ENCODE measurements around the gene SYNPO.

SYNPO gene, protein sequence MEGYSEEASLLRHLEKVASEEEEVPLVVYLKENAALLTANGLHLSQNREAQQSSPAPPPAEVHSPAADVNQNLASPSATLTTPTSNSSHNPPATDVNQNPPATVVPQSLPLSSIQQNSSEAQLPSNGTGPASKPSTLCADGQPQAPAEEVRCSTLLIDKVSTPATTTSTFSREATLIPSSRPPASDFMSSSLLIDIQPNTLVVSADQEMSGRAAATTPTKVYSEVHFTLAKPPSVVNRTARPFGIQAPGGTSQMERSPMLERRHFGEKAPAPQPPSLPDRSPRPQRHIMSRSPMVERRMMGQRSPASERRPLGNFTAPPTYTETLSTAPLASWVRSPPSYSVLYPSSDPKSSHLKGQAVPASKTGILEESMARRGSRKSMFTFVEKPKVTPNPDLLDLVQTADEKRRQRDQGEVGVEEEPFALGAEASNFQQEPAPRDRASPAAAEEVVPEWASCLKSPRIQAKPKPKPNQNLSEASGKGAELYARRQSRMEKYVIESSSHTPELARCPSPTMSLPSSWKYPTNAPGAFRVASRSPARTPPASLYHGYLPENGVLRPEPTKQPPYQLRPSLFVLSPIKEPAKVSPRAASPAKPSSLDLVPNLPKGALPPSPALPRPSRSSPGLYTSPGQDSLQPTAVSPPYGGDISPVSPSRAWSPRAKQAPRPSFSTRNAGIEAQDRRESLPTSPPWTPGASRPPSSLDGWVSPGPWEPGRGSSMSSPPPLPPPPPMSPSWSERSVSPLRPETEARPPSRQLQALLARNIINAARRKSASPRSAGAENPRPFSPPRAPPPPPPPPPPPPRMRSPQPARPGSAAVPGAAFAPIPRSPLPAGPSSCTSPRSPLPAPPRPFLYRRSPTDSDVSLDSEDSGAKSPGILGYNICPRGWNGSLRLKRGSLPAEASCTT

GRCh38 chr5:150640311-150641005, at the start of gene SYNPO:
Gene SYNPO (plus strand): TSS chr5:150640660. CDS start chr5:150648276, 7,616 bp downstream.
- no peak for DNase-seq (ENCODE audit: low read depth in 2 of 2)

DNA sequence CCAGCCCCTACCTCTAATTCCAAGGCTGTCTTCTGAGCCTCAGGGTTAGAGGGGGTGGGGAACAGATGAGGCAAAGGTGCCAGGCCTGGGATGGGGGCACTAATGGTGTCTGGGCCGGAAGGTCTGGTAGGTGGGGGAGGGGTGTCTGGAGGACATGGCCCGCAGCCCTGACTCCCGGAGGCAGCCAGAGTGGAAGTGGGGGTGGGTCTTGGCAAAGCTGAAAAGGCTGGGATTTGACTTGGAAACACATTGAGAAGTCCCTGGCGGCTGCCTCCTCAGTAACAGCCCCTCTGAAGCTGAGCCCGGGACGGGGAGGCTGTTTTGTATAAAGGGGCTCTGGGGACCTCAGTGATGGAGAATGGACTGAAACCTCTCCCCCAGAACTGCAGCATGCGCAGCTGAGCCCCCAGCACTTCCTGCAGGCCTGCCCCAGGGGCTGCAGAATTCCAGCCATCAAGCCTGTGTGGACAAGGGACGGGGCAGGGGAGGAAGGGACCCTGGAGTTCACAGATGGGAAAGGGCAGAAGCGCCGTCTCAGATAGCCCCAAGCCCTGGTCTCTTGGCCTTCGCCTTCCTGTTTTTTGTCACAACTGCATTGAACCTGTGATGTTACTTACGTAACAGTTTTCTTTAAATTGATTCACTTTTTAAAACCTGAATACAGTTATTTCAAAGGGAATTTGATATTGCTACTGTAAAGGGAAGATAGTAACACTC, 49.3 kb upstream of the SYNPO start:
- DNase-seq (ENCODE audit: low read depth in 2 of 2) = no peak

DNA sequence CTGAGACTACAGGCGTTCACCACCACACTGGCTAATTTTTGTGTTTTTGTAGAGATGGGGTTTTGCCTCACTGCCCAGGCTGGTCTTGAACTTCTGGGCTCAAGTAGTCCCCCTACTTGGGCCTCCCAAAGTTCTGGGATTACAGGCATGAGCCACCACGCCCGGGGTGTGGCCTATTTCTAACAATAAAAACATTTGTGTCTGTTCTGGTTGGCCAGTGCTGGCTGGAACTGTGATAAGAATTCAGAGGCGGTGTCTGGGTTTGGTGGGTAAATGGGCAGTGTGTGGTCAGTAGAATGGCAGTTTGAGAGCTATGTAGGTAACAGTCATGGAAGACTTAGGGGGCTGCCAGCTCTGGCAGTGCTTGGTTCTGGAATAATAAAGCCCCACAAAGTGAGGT, 46.9 kb upstream of the SYNPO start:
- no peak for DNase-seq (ENCODE audit: low read depth in 2 of 2)

GRCh38 chr5:150593996-150594395, 46.5 kb upstream of the SYNPO start:
- no peak for DNase-seq (ENCODE audit: low read depth in 2 of 2)

GRCh38 chr5:150595466-150596031, 44.9 kb upstream of the SYNPO start:
- no peak for DNase-seq (ENCODE audit: low read depth in 2 of 2)

DNA sequence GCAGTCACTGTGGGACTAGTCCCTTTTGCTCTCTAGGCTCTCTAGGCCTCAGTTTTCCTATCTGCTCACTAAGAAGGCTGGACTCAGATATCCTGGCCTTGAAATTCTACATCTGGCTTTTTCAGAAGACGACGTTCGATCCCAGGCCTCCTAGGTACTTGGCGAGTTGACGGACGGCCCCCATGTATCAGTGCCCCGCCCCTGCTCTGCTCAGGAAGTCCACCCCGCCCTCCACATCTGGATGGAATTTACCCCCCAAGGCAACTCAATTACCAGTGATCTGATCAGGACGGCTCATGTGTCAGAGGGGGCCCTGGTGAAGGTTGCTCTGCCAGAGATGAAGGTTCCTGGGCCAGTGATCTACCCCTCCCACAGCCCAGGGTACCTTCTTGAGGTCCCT, 44.1 kb upstream of the SYNPO start:
- no peak for DNase-seq (ENCODE audit: low read depth in 2 of 2)

- no peak for DNase-seq (ENCODE audit: low read depth in 2 of 2)
These were observed 43.6 kb upstream of the SYNPO start for GRCh38 chr5:150596826-150597225.

DNA sequence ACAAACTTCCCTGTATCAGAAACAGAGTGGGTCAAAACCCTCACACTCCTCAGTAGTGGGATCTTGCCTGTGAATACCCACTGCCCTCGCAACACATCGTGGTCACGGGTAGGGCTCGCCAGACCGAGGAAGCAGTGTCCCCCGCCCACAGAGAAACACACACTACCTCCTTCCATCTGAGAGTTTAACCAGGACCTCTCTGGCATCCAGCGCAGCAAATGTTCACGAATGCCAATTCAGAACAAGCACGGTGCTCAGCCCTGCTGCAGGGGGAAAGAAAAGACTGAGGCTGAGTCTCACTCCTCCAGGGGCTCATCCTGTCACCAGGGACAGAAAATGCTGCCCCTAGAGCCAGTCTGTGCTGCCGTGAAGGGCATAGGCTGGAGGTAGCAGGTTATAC, 42.5 kb upstream of the SYNPO start:
- DNase-seq (ENCODE audit: low read depth in 2 of 2) = no peak

DNA sequence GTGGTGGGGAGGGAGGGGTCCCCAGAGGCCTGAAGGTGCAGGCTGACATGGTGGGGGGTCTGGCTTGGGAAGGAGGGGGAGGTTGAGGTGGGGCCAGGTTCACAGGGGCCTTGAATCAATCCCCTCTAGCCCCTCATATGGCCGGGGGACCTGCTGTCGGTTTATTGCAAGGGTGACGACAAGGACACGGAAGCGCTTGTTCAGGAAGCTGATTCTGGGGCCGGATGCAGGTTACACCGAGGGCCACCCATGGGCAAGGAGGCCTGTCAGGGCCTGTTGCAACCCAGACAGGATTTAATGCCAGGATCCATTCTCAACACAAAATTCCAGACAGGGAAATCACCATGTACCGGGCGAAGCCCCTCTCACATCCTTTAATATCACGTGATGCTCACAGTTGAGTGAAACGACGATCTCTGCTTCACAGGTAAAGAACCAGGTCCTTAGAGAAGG, 41.6 kb upstream of the SYNPO start:
- no peak for DNase-seq (ENCODE audit: low read depth in 2 of 2)

DNA sequence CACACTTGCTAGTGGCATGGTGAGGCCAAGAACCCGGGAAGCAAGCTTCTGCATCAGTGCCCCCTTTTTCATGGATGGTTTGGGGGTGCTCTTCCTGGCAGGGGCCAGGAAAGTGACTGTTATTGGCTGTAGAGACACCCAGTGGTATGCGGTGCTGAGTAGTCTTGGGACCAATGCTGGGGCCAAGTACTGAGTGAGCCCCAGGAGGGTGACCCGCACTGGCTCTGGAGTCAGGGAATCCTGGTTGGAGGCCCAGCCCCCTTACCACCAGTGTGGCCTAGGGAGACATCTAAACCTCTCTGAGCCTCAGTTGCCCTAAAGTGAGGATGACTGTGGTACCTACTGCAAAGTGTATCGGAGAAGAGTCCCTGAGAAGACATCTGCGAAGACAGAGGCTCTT, 41.2 kb upstream of the SYNPO start:
- no peak for DNase-seq (ENCODE audit: low read depth in 2 of 2)

- DNase-seq (ENCODE audit: low read depth in 2 of 2) = no peak
These were observed 40.4 kb upstream of the SYNPO start for GRCh38 chr5:150599917-150600511.

DNA sequence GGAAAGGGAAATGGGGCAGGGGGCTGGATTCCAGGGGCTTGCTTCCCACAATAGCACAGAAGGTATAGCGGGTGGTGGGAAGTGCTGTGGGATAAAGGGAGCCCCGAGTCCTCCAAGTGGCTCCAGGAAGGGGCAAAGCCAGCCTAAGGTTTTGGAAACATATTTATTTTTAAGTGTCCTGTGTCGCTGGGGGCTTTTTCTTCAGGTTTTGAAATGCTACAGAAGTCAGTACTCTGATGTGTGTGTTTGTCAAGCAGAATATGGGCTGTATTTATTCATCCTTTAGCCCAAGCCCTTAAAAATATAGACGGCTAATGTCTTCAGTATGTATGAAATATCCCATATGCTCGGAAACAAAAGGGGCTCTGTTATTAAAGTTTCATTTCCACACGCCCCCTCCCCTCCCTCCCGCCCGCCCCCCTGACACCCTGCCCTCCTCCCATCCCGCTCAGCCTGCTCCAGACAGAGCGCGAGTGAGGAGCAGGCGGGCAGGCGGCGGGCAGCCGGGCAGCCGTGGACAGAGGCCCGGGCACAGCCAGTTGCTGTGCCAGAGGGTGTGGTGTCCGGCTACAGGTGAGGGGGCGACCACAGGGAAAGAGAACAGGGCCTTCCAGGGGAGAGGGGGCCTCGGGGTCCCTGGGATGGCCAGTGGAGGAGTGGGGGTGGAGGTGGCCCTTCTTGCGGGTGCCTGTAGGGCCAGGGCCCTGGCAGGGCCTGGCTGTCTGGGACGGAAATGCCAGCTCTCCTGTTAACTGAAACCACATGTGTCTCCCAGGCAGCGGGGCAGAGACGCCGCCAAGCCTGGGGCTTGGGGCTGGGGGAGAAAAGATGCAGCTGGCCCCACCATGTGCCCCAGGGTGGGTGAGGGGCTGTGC, 39.6 kb upstream of the SYNPO start:
- DNase-seq (ENCODE audit: low read depth in 2 of 2) = no peak

DNA sequence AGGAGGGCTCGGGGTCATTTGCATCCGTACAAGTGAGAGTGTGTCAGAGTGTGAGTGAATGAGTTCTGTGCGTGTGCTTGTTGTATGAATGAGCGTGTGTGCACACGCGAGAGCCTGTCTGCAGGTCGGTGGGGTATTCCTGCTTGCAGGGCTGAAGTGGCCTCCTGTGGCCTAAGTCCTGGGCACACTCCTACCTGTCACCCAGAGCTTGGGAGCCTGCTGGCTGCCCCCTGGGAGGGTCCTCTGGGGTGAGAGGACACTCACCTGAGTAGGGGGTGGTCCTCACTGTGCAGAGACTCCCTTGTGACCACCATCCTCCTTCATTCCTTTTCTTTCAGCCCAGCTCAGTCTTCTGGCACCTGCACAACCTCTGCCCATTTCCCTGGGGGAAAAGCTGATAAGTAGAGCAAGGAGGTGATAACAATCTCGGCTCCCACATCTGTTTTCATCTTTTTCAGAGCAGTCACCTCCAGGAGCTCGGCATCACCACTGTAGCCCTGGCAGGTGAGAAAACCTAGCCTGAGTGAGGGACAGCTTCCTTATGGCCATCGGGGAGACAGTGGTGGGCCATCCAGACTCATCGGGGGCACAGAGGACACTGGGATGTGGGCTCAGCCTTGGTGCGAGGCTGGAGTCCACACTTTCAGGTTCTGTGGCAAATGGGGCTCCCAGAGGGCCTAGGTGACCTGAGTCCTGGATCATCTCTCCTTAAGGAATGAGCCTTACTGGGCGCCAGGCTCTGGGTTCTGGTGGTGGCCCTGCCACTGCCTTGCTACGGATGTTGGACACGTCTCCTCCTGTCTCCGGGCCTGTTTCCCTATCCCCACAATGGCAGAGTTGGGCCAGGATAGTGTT, 38.7 kb upstream of the SYNPO start:
- no peak for DNase-seq (ENCODE audit: low read depth in 2 of 2)

DNA sequence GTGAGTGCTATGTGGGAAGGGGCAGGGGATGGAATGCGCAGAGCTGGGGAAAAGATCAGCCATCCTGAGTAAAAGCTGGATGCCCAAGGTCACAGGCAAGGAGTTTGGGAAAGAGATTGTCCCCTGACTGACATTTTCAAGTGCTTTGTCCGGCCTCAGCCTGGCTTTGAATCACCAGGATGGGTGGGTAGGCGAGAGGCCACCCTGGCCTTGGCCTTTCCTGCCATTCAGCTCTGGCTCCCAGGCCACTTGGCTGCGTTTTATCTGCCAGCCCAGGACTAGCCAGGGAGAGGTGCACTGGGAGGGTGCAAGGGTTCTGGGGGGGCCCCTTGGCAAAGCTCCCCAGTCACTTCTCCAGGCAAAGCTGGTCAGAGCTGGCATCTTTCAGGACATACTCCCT, 37.4 kb upstream of the SYNPO start:
- DNase-seq (ENCODE audit: low read depth in 2 of 2) = no peak

DNA sequence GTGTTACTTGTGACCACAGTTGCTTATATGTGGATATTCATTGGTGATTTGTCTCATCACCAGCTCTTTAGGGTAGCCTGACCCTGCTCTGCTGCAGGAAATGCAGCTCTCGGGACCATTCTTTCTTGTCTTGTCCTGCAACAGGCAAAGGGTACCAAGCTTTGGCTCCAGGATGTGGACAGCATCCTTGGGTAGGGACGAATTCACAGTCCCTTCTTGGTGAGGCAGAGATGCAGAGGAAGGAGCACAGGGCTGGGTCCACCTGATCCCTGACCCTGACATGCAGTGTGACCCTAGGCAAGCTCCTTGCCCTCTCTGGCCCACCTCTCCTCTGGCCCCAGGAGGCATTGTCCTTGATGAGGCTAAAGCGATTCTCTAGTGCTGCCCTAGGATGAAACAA, 37.0 kb upstream of the SYNPO start:
- no peak for DNase-seq (ENCODE audit: low read depth in 2 of 2)

DNA sequence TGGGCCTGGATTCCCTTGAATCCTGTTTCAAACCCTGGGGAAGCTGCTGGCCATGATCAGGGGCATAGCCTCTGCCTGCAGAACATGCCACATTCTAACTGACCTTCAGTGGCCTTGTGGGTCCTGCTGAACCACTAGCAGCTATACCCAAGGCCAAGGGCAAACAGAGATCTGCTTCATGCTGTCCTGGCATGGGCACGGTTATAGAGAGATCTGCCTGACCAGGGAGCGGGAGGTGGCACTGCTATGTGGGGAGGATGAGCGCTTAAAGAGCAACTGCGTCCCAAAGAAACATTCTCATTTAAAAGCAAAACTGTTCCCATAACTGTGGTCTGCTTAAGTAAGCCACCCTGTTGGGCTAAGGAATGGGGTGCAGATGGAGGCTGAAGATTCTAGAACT, 36.5 kb upstream of the SYNPO start:
- DNase-seq (ENCODE audit: low read depth in 2 of 2) = no peak

DNA sequence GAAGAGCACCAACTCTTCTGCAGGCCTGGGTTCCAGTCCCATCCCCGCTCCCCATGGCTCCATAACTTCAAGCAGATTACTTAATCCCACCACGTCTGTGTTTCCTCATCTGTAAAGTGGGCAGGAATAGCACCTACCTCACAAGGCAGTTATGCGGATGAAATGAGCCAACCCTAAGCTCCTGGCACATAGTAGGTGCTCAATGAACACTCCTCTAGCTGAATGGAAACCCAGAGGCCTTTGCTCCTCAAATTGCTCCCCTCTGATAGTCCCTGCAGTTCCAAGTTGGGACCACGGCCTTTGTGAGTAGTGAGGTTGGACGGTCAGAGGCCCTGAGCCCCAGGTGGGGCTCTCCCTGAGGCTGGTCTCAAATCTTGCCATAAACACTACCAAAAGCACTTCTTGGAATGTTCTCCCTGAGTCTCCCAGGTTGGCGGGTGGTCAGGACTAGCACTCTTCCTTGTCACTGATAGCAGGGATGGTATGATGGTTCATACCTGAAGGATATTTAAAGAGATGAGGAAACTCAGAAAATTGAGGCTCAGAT, 35.5 kb upstream of the SYNPO start:
- no peak for DNase-seq (ENCODE audit: low read depth in 2 of 2)

DNA sequence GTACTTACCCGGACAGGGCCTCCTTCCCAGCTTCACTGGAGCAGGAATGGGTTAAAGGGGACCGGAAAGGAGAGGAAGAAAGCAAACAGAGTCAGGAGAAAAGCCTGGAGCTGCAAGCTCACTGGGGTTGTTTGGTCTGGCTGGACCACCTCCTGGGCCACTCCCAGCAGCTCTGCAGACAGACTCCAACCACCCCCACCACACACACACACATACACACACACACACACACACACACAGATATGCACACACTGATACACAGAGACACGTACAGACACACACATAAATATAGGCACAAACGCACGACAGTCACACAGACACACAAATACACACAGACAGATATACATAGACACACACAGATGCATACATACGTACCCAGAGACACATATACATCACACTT, 34.9 kb upstream of the SYNPO start:
- no peak for DNase-seq (ENCODE audit: low read depth in 2 of 2)

- no peak for DNase-seq (ENCODE audit: low read depth in 2 of 2)
These were observed 34.0 kb upstream of the SYNPO start for GRCh38 chr5:150606476-150606875.

Data from stimulated activated CD8-positive, alpha-beta memory T cell treated with anti-CD3 and anti-CD28 coated beads, Interleukin-7, amount 100 ng/mL, for 4 hours (primary cell).